ENCODE data around the gene POM121. TPM values are rescaled to one million over a fixed set of nuclear protein-coding genes. Genes with fewer than 3 reads are reported as not detected.
"Not testable (repeated sequence)": the region's sequence is repeated elsewhere in the genome, so short reads cannot be mapped to it uniquely, and the experiment has no call there.

Gene POM121
- total RNA-seq, 5 donors from 2014 or later (not counting 1 experiment from before 2014, with no cell fraction given), result 58.4 to 68.6 (median 65.9) TPM

DNA sequence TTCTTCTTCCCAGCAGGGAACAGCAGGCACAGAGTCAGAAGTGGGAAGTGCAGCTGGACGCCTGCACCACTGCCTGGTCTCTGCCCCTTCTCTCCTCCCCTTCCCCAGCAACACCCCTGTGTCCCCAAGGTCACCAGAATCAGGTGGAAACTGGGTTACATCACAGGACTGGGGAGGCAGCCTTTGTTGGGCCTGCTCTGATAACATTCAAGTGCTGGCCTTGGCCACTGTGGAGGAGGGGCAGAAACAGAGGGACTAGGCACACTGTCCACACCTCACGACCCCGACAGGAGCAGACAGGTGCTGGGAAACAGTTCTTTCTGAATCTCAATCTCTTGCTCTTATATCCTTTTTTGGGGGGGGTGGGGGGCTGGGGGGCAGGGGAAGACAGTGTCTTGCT is 42.0 kb downstream of the POM121 start:
- POLR2A ChIA-PET; H3K27me3 Mint-ChIP-seq; H3K9me3 ChIP-seq; H3K4me1 ChIP-seq (ENCODE audit: control insufficient read depth in 1 of 2, extremely low read depth in 1 of 2, insufficient read depth in 2 of 2, low read length in 2 of 2); CTCF ChIA-PET; H3K9me3 Mint-ChIP-seq; H3K27ac ChIP-seq (ENCODE audit: low read length); H3K36me3 ChIP-seq (ENCODE audit: control insufficient read depth in 2 of 2, extremely low read depth in 1 of 2, insufficient read depth in 1 of 2, low read length in 1 of 2); H3K4me1 Mint-ChIP-seq; H3K36me3 Mint-ChIP-seq; ATAC-seq (replicated peaks in 1 of 4); H3K27me3 ChIP-seq (replicated peaks in 1 of 2; ENCODE audit: control insufficient read depth in 2 of 2, extremely low read depth in 1 of 2, insufficient read depth in 2 of 2, low read length in 1 of 2); H3K4me3 Mint-ChIP-seq; H3K4me3 ChIP-seq (ENCODE audit: control insufficient read depth in 1 of 2, extremely low read depth in 1 of 2, low read length in 1 of 2); DNase-seq: not testable (repeated sequence)
- H3K27ac Mint-ChIP-seq, result peak overlapping the region in 1 of 2 donors; percentile 48
- no CpG with 5 or more reads among the region's 3 CpGs for WGBS (ENCODE audit: insufficient coverage)

DNA sequence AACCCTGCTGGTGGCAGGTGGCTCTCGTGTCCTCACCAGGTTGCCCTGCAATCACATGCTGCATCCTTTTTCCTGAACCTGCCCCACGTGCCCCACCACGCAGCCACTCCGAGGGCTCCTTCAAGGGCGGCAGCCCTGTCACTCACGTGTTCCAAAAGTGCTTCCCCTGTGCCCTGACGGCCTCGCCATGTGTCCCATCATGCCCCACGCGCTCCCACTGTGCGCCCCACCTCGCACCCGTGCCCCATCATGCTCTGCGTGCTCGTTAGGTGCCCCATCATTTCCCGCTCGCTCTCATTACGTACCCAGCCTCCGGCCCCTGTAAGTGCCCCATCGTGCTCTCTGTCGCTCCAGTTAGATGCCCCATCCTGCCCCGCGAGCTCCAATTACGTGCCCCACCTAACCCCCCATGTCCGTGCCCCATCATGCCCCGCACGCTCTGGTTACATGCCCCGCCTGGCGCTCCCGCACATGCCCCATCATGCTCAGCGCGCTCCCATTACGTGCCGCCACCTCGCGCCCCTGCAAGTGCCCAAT is 44.2 kb downstream of the POM121 start, which contains the start of gene TRIM74:
Gene TRIM74 (minus strand): TSS at position 487 of the 537 bp plus-strand sequence. CDS start 3,309 bp downstream, outside the sequence.
- DNase-seq, result not testable (repeated sequence)
- peak in 1 of 4 experiments; percentile 23 for ATAC-seq (replicated peaks in 1 of 4)

DNA sequence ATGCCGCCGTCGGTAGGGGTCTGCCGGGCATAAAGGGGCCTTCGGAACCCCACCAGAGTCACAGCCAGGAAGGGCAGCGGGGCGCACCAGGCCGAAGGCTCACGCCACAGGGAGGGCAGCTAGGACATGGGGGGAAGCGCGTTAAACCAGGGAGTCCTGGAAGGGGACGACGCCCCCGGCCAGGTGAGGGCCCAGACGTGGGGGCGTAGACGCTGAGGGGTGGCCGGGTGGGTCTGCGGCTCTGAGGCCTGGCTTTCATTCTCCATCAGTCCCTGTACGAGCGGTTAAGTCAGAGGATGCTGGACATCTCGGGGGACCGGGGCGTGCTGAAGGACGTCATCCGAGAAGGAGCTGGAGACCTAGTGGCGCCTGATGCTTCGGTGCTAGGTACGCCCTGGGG is 44.8 kb downstream of the POM121 start:
- H3K27me3 ChIP-seq (replicated peaks in 1 of 2; ENCODE audit: control insufficient read depth in 2 of 2, extremely low read depth in 1 of 2, insufficient read depth in 2 of 2, low read length in 1 of 2); H3K36me3 Mint-ChIP-seq; H3K27ac Mint-ChIP-seq; H3K4me3 Mint-ChIP-seq; H3K4me1 Mint-ChIP-seq; H3K27me3 Mint-ChIP-seq; DNase-seq; H3K27ac ChIP-seq (ENCODE audit: low read length); H3K36me3 ChIP-seq (ENCODE audit: control insufficient read depth in 2 of 2, extremely low read depth in 1 of 2, insufficient read depth in 1 of 2, low read length in 1 of 2); H3K4me1 ChIP-seq (ENCODE audit: control insufficient read depth in 1 of 2, extremely low read depth in 1 of 2, insufficient read depth in 2 of 2, low read length in 2 of 2); H3K9me3 Mint-ChIP-seq; POLR2A ChIA-PET; H3K9me3 ChIP-seq; H3K4me3 ChIP-seq (ENCODE audit: control insufficient read depth in 1 of 2, extremely low read depth in 1 of 2, low read length in 1 of 2); ATAC-seq (replicated peaks in 1 of 4); CTCF ChIA-PET: not testable (repeated sequence)
- WGBS (ENCODE audit: insufficient coverage), result no CpG with 5 or more reads among the region's 29 CpGs

More for the DNA sequence above, 44.2 kb downstream of the POM121 start, which contains the start of gene TRIM74:
- H3K4me1 Mint-ChIP-seq; H3K27ac Mint-ChIP-seq; POLR2A ChIA-PET; H3K9me3 Mint-ChIP-seq; H3K27me3 Mint-ChIP-seq; H3K4me3 Mint-ChIP-seq; H3K27ac ChIP-seq (ENCODE audit: low read length); CTCF ChIA-PET; H3K36me3 Mint-ChIP-seq; H3K4me1 ChIP-seq (ENCODE audit: control insufficient read depth in 1 of 2, extremely low read depth in 1 of 2, insufficient read depth in 2 of 2, low read length in 2 of 2); H3K4me3 ChIP-seq (ENCODE audit: control insufficient read depth in 1 of 2, extremely low read depth in 1 of 2, low read length in 1 of 2); H3K36me3 ChIP-seq (ENCODE audit: control insufficient read depth in 2 of 2, extremely low read depth in 1 of 2, insufficient read depth in 1 of 2, low read length in 1 of 2); H3K9me3 ChIP-seq; H3K27me3 ChIP-seq (replicated peaks in 1 of 2; ENCODE audit: control insufficient read depth in 2 of 2, extremely low read depth in 1 of 2, insufficient read depth in 2 of 2, low read length in 1 of 2): not testable (repeated sequence)
- no CpG with 5 or more reads among the region's 36 CpGs for WGBS (ENCODE audit: insufficient coverage)

- CTCF ChIA-PET, result not testable (repeated sequence)
These were observed 46.6 kb downstream of the POM121 start for GRCh38 chr7:72971505-72971904.

GRCh38 chr7:72974781-72975180 is 49.9 kb downstream of the POM121 start:
- H3K36me3 ChIP-seq (ENCODE audit: control insufficient read depth in 2 of 2, extremely low read depth in 1 of 2, insufficient read depth in 1 of 2, low read length in 1 of 2); POLR2A ChIA-PET; H3K4me3 Mint-ChIP-seq; H3K4me3 ChIP-seq (ENCODE audit: control insufficient read depth in 1 of 2, extremely low read depth in 1 of 2, low read length in 1 of 2); H3K4me1 ChIP-seq (ENCODE audit: control insufficient read depth in 1 of 2, extremely low read depth in 1 of 2, insufficient read depth in 2 of 2, low read length in 2 of 2); H3K27ac ChIP-seq (ENCODE audit: low read length); DNase-seq; H3K27me3 Mint-ChIP-seq; H3K27ac Mint-ChIP-seq; H3K4me1 Mint-ChIP-seq; H3K36me3 Mint-ChIP-seq; CTCF ChIA-PET; H3K9me3 ChIP-seq; H3K9me3 Mint-ChIP-seq; H3K27me3 ChIP-seq (replicated peaks in 1 of 2; ENCODE audit: control insufficient read depth in 2 of 2, extremely low read depth in 1 of 2, insufficient read depth in 2 of 2, low read length in 1 of 2): not testable (repeated sequence)
- ATAC-seq (replicated peaks in 1 of 4), result peak in 2 of 4 experiments; percentile 14 to 18
- no CpG with 5 or more reads among the region's 7 CpGs for WGBS (ENCODE audit: insufficient coverage)

More at GRCh38 chr7:72971505-72971904, 46.6 kb downstream of the POM121 start:
- H3K27ac Mint-ChIP-seq; H3K4me3 ChIP-seq (ENCODE audit: control insufficient read depth in 1 of 2, extremely low read depth in 1 of 2, low read length in 1 of 2); H3K9me3 ChIP-seq; H3K27ac ChIP-seq (ENCODE audit: low read length); H3K36me3 Mint-ChIP-seq; H3K36me3 ChIP-seq (ENCODE audit: control insufficient read depth in 2 of 2, extremely low read depth in 1 of 2, insufficient read depth in 1 of 2, low read length in 1 of 2); H3K4me3 Mint-ChIP-seq; DNase-seq; H3K9me3 Mint-ChIP-seq; H3K27me3 ChIP-seq (replicated peaks in 1 of 2; ENCODE audit: control insufficient read depth in 2 of 2, extremely low read depth in 1 of 2, insufficient read depth in 2 of 2, low read length in 1 of 2); POLR2A ChIA-PET; H3K4me1 Mint-ChIP-seq; ATAC-seq (replicated peaks in 1 of 4); H3K27me3 Mint-ChIP-seq; H3K4me1 ChIP-seq (ENCODE audit: control insufficient read depth in 1 of 2, extremely low read depth in 1 of 2, insufficient read depth in 2 of 2, low read length in 2 of 2): not testable (repeated sequence)
- WGBS (ENCODE audit: insufficient coverage), result no CpG with 5 or more reads among the region's 6 CpGs

DNA sequence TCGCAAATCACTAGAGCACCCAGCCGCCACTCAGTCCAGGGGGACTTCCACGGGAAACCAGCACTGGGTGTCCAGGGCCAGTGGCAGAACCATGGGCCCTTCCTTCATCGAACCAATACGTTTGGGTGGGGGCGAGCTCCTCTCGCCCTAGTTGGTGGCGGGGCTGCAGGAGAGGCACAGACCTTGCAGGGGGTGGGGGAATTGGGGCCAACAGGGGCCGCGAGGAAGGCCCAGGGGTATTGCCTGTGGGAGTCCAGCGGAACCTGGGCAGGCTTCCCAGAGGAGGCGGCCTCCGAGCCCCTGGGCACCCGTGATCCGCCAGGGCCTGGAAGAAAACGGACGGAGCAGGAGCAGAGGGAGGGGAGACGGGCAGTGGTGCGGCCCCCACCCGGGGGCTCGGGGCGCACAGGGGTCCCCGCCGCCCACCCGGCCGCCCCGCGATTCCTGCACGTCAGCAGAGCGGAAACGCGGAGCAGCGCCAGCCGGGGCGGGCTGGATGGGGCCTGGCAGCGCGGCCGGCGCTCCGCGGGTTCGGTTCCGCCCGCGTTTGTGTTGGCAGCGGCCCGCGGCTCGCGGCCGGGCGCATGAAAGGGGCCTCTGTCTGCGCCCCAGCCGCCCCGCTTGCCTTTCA is 50.9 kb downstream of the POM121 start:
- ATAC-seq (replicated peaks in 1 of 4), result peak in 2 of 4 experiments; percentile 12 to 15
- H3K9me3 Mint-ChIP-seq; H3K9me3 ChIP-seq; H3K4me1 ChIP-seq (ENCODE audit: control insufficient read depth in 1 of 2, extremely low read depth in 1 of 2, insufficient read depth in 2 of 2, low read length in 2 of 2); H3K27me3 ChIP-seq (replicated peaks in 1 of 2; ENCODE audit: control insufficient read depth in 2 of 2, extremely low read depth in 1 of 2, insufficient read depth in 2 of 2, low read length in 1 of 2); DNase-seq; H3K27ac ChIP-seq (ENCODE audit: low read length); CTCF ChIA-PET; POLR2A ChIA-PET; H3K4me3 Mint-ChIP-seq; H3K36me3 ChIP-seq (ENCODE audit: control insufficient read depth in 2 of 2, extremely low read depth in 1 of 2, insufficient read depth in 1 of 2, low read length in 1 of 2); H3K27me3 Mint-ChIP-seq; H3K4me1 Mint-ChIP-seq; H3K27ac Mint-ChIP-seq; H3K36me3 Mint-ChIP-seq; H3K4me3 ChIP-seq (ENCODE audit: control insufficient read depth in 1 of 2, extremely low read depth in 1 of 2, low read length in 1 of 2): not testable (repeated sequence)
- no CpG with 5 or more reads among the region's 55 CpGs for WGBS (ENCODE audit: insufficient coverage)

- H3K27me3 Mint-ChIP-seq; H3K4me1 ChIP-seq (ENCODE audit: control insufficient read depth in 1 of 2, extremely low read depth in 1 of 2, insufficient read depth in 2 of 2, low read length in 2 of 2); H3K27me3 ChIP-seq (replicated peaks in 1 of 2; ENCODE audit: control insufficient read depth in 2 of 2, extremely low read depth in 1 of 2, insufficient read depth in 2 of 2, low read length in 1 of 2); H3K9me3 Mint-ChIP-seq; H3K9me3 ChIP-seq; ATAC-seq (replicated peaks in 1 of 4); H3K27ac Mint-ChIP-seq; DNase-seq; H3K4me1 Mint-ChIP-seq; POLR2A ChIA-PET; H3K36me3 Mint-ChIP-seq; CTCF ChIA-PET; H3K4me3 Mint-ChIP-seq; H3K27ac ChIP-seq (ENCODE audit: low read length); H3K4me3 ChIP-seq (ENCODE audit: control insufficient read depth in 1 of 2, extremely low read depth in 1 of 2, low read length in 1 of 2); H3K36me3 ChIP-seq (ENCODE audit: control insufficient read depth in 2 of 2, extremely low read depth in 1 of 2, insufficient read depth in 1 of 2, low read length in 1 of 2): not testable (repeated sequence)
- no CpG with 5 or more reads among the region's 12 CpGs for WGBS (ENCODE audit: insufficient coverage)
These were observed 51.5 kb downstream of the POM121 start for GRCh38 chr7:72976434-72976833.

Data from T-cell (primary cell).